K562 (cell line): ENCODE measurements around the gene KASH5. TPM values are rescaled to one million over a fixed set of nuclear protein-coding genes. Genes with fewer than 3 reads are reported as not detected.

Experiments
- ATF3 ChIP-seq, 2 experiments: fragments of 450-650 bp in 1 of 2; sonication (generic) in 1 of 2; formaldehyde crosslinking in 1 of 2; IDR thresholded peaks in 1 of 2; conservative IDR thresholded peaks in 1 of 2; 2 replicates each; pipeline versions ENCODE4 v1.6.1 to v1.8.1; 2016 to 2023; ENCODE audit warnings: mild to moderate bottlenecking in 2 of 2, moderate library complexity in 2 of 2, inconsistent platforms in 1 of 2, missing genetic modification reagents in 1 of 2
- BMI1 ChIP-seq: fragments of 150-350 bp; IDR thresholded peaks from 2 replicates; pipeline ENCODE4 v1.6.1; 2014; ENCODE audit warnings: low read length
- CTCF ChIP-seq, 3 experiments: IDR thresholded peaks in 2 of 3; conservative IDR thresholded peaks in 1 of 3; 2 replicates each; pipeline ENCODE4 v1.5.1; 2011 to 2012; ENCODE audit warnings: low read length in 3 of 3, mild to moderate bottlenecking in 3 of 3, control low read depth in 2 of 3, improper control_type of control experiment in 1 of 3, inconsistent platforms in 1 of 3, low read depth in 1 of 3, mixed read lengths in 1 of 3, moderate library complexity in 1 of 3; ENCODE audit not compliant: insufficient read depth in 2 of 3
- EGR1 ChIP-seq: fragments of 450-650 bp; conservative IDR thresholded peaks from 2 replicates; pipeline ENCODE4 v1.6.1; 2017; ENCODE audit warnings: mild to moderate bottlenecking
- ETS2 ChIP-seq: IDR thresholded peaks from 2 replicates; pipeline ENCODE4 v1.6.1; 2016; ENCODE audit warnings: borderline replicate concordance, missing genetic modification characterization, mild to moderate bottlenecking, moderate library complexity, missing compliant biosample characterization; ENCODE audit not compliant: poor library complexity, severe bottlenecking
- GATAD2B ChIP-seq: fragments of 450-650 bp; IDR thresholded peaks from 2 replicates; pipeline ENCODE4 v1.6.1; 2017; ENCODE audit warnings: mild to moderate bottlenecking, borderline replicate concordance
- IRF9 ChIP-seq: fragments of 450-650 bp; IDR thresholded peaks from 2 replicates; pipeline ENCODE4 v1.6.1; 2016; ENCODE audit warnings: missing biosample characterization, missing genetic modification characterization
- MBD1 ChIP-seq: fragments of 250-450 bp; sonication (Bioruptor Pico); IDR thresholded peaks from 2 replicates; pipeline ENCODE4 v1.8.0; 2022; ENCODE audit warnings: inconsistent platforms
- NCOA2 ChIP-seq, 2 experiments: fragments of 450-650 bp; IDR thresholded peaks; 2 replicates each; pipeline ENCODE4 v1.6.1; 2018; ENCODE audit warnings: mild to moderate bottlenecking in 2 of 2, moderate library complexity in 1 of 2; ENCODE audit not compliant: partially characterized antibody in 2 of 2
- POLR2H ChIP-seq: IDR thresholded peaks from 2 replicates; pipeline ENCODE4 v1.6.1; 2016; ENCODE audit warnings: missing genetic modification characterization, low read depth, mild to moderate bottlenecking, control low read depth, missing compliant biosample characterization, moderate library complexity
- RNF219 ChIP-seq: fragments of 250-450 bp; sonication (Bioruptor Pico); IDR thresholded peaks from 2 replicates; pipeline ENCODE4 v1.5.0; 2022; ENCODE audit warnings: mild to moderate bottlenecking
- SMC3 ChIP-seq: conservative IDR thresholded peaks from 2 replicates; pipeline ENCODE4 v1.6.1; 2011; ENCODE audit warnings: low read depth, low read length, improper control_type of control experiment; ENCODE audit not compliant: insufficient read depth
- SRSF1 ChIP-seq: fragments of 200-400 bp; formaldehyde crosslinking; IDR thresholded peaks from 2 replicates; pipeline ENCODE4 v1.6.1; 2017; ENCODE audit warnings: mild to moderate bottlenecking, low read depth, low read length, moderate library complexity
- ZBTB8A ChIP-seq: fragments of 450-650 bp; IDR thresholded peaks from 2 replicates; pipeline ENCODE4 v1.6.1; 2018; ENCODE audit warnings: mild to moderate bottlenecking, moderate library complexity; ENCODE audit not compliant: partially characterized antibody
- ZC3H8 ChIP-seq: fragments of 450-650 bp; IDR thresholded peaks from 2 replicates; pipeline ENCODE4 v1.6.1; 2017
- ZNF197 ChIP-seq: fragments of 200-800 bp; sonication (Bioruptor generic); IDR thresholded peaks from 2 replicates; pipeline ENCODE4 v1.6.1; 2016; ENCODE audit warnings: low read depth, missing genetic modification characterization, missing compliant biosample characterization
- ZNF395 ChIP-seq: fragments of 200-800 bp; sonication (Bioruptor generic); IDR thresholded peaks from 2 replicates; pipeline ENCODE4 v1.6.1; 2017; ENCODE audit warnings: missing genetic modification characterization, missing compliant biosample characterization
- polyA plus RNA-seq, 8 experiments: library from polyadenylated mRNA; depleted of rRNA in 4 of 8; stranded (reverse) in 5 of 8; unstranded in 3 of 8; fragments of >200 nt; fragmentation: Nextera tagmentation in 2 of 8; fragmentation: Illumina TruSeq in 1 of 8; extraction: Ambion mirVana in 2 of 8; extraction: Trizol in 1 of 8; gene quantifications; 2 replicates each; pipeline versions ENCODE4 v1.2.1 to v1.2.3, GENCODE V29; 2011 to 2014; ENCODE audit warnings: inconsistent platforms in 1 of 8, missing spikeins in 1 of 8
- total RNA-seq, 7 experiments: library from RNA; depleted of rRNA in 6 of 7; stranded (reverse); fragments of >200 nt in 6 of 7; fragmentation: Illumina TruSeq in 2 of 7; extraction: Trizol in 2 of 7; gene quantifications; 2 replicates each; pipeline versions ENCODE4 v1.2.1 to v1.2.3, GENCODE V29; 2011 to 2021; ENCODE audit warnings: low replicate concordance in 1 of 7

Gene KASH5
- total and polyA plus RNA-seq, 9 of the 15 experiments (the other 6 are each of a cell fraction or from before 2014, with no cell fraction given): 0.07 to 0.84 (median 0.34) TPM; not detected in 1

- TF ChIP-seq ZNF197 (CRISPR knock-in tag): no peak
- peak; percentile 88 for TF ChIP-seq EGR1
- TF ChIP-seq IRF9 (tag): no peak
- no peak for TF ChIP-seq ZBTB8A
- peak in 2 of 3 experiments; percentile 9 to 14; a peak in 1 of 6 replicates for TF ChIP-seq CTCF (IDR thresholded peaks at IDR 0.05 in 2 of 3, conservative IDR thresholded peaks at IDR 0.05 in 1 of 3; ENCODE audit: insufficient read depth in 2 of 3, low read depth in 1 of 3, low read length in 3 of 3)
- no peak for TF ChIP-seq POLR2H
- peak; percentile 95 for TF ChIP-seq ATF3 (IDR thresholded peaks at IDR 0.05)
- TF ChIP-seq ATF3 (CRISPR knock-in tag; conservative IDR thresholded peaks at IDR 0.05): no peak
- no peak for TF ChIP-seq NCOA2 (IDR thresholded peaks at IDR 0.05; ENCODE audit: partially characterized antibody in 2 of 2)
- no peak for TF ChIP-seq BMI1
- TF ChIP-seq SRSF1: no peak
- TF ChIP-seq GATAD2B: no peak
- no peak for TF ChIP-seq ETS2 (tag)
- no peak for TF ChIP-seq RNF219
- TF ChIP-seq ZNF395 (CRISPR knock-in tag): no peak
- no peak for TF ChIP-seq MBD1 (CRISPR knock-in tag)
- no peak for TF ChIP-seq ZC3H8
- 0 out of 2 replicates have a peak, but pooled peaks have one; percentile 4 for TF ChIP-seq SMC3
These were observed 48.5 kb downstream of the KASH5 start (continued) for GRCh38 chr19:49436381-49437017.
